Activated CD4-positive, alpha-beta memory T cell treated with anti-CD3 and anti-CD28 coated beads for 36 hours (primary cell): ENCODE data around the gene SIAH3. TPM values are rescaled to one million over a fixed set of nuclear protein-coding genes. Genes with fewer than 3 reads are reported as not detected.
"Not testable (repeated sequence)": the region's sequence is repeated elsewhere in the genome, so short reads cannot be mapped to it uniquely, and the experiment has no call there.

ENCODE experiments used
- CTCF ChIA-PET: fragments of 350-600 bp; sonication (Branson Sonifier 250); formaldehyde crosslinking; loops from one replicate; lab custom pipeline; 2021; ENCODE audit warnings: antibody characterized with exemption, inconsistent platforms; lab: Charles Lee
- POLR2A ChIA-PET: fragments of 350-600 bp; sonication (Branson Sonifier 250); formaldehyde crosslinking; loops from one replicate; lab custom pipeline; 2021; ENCODE audit warnings: antibody characterized with exemption; lab: Charles Lee
- DNase-seq: peaks from one replicate; pipeline ENCODE4 v3.0.0-alpha.2; 2020
- H3K27ac Mint-ChIP-seq: one replicate; pipeline ENCODE4 v1.8.0; 2021; ENCODE audit warnings: mixed read lengths
- H3K27me3 Mint-ChIP-seq: one replicate; pipeline ENCODE4 v1.8.0; 2021; ENCODE audit warnings: mixed read lengths
- H3K36me3 Mint-ChIP-seq: one replicate; pipeline ENCODE4 v1.8.0; 2021; ENCODE audit warnings: mixed read lengths
- H3K4me1 Mint-ChIP-seq: one replicate; pipeline ENCODE4 v1.8.0; 2021; ENCODE audit warnings: low read depth, mixed read lengths
- H3K4me3 Mint-ChIP-seq: one replicate; pipeline ENCODE4 v1.8.0; 2021; ENCODE audit warnings: mild to moderate bottlenecking, mixed read lengths
- H3K9me3 Mint-ChIP-seq: one replicate; pipeline ENCODE4 v1.8.0; 2021; ENCODE audit warnings: mixed read lengths
- intact Hi-C: fragments of 100-400 bp; cut with micrococcal nuclease; formaldehyde crosslinking; loops from one replicate; pipeline ENCODE4 v1.15.1; 2023
- total RNA-seq, 2 experiments: library from RNA; stranded (reverse); gene quantifications; one replicate each; pipeline ENCODE4 v1.2.3, GENCODE V29; 2021

SIAH3 gene
- total RNA-seq, 2 experiments from 2014 or later, result 0.05 to 0.07 TPM

DNA sequence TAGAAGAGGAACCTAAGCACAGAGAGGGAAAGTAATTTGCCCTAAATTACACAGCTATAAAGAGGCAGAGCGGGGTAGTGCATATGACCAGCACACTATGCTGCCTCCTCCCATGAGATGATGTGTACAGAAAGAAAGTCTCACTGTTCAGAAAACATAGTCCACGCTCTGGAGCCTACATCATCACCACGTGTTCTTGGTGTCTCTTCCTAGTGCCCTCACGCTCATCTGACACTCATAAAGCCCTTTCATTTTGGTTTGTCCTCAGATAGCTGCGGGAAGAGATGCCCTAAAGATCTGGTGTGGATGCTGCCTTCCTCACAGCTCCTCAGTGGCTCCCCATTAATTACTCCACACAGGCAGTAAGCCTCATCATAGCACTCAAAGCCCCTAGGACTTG lies 27.4 kb upstream of the SIAH3 start:
- CTCF ChIA-PET, result no interaction called here

DNA sequence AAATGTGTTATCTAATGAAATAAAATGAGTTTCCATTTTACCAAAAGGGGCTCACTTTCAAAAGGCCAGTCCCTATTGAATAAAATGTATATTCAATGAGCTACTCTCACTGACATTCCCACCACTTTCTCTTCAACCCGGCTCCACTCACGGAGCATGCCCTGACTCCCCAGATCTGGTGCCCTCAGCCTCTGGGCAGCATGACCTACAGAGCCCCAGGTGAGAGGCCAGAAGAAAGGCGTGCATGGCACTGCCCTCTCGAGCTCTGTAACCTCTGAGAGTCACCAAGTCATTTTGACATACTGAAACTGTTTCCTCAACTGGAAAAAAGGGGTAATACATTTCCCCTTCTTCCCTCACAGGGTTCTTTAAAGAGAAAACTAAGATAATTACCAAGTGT lies 25.2 kb upstream of the SIAH3 start:
- CTCF ChIA-PET, result no interaction called here
- Mint-ChIP-seq H3K27me3 (peaks cover 2% of the 10 kb centered on the region), H3K9me3 (no peaks in the 10 kb centered on the region), H3K36me3 (no peaks in the 10 kb centered on the region), H3K27ac (no peak overlapping the region), H3K4me3 (no peak overlapping the region), H3K4me1 (no peaks in the 10 kb centered on the region)
- DNase-seq, result no peak
- intact Hi-C loops, result no loop called here
- POLR2A ChIA-PET, result no interaction called here

More for the DNA sequence above, 27.4 kb upstream of the SIAH3 start:
- Mint-ChIP-seq H3K27me3 (peaks cover 2% of the 10 kb centered on the region), H3K9me3 (no peaks in the 10 kb centered on the region), H3K36me3 (no peaks in the 10 kb centered on the region), H3K27ac (no peak overlapping the region), H3K4me1 (no peaks in the 10 kb centered on the region), H3K4me3 (no peak overlapping the region)
- intact Hi-C loops, result no loop called here
- POLR2A ChIA-PET, result no interaction called here
- no peak for DNase-seq

DNA sequence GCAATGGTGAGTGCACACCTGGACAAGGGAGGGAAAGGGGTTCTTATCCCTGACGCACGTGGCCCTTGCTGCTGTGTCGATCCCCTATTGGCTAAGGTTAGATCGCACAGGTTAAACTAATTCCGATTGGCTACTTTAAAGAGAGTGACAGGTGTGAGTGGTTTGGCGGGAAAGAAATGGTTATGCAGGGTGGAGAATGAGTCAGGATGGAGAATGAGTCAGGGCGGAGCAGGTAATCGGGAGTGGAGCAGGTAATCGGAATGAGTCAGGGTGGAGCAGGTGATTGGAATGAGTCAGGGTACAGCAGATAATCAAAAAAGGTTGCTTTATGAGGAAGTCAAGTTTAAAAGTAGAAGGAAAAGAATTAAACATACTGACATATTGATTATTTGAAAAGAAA lies 24.4 kb upstream of the SIAH3 start:
- no peak for DNase-seq
- Mint-ChIP-seq H3K4me1 (no peaks in the 10 kb centered on the region), H3K27me3 (peaks cover 2% of the 10 kb centered on the region), H3K4me3 (no peak overlapping the region), H3K9me3 (no peaks in the 10 kb centered on the region), H3K36me3 (no peaks in the 10 kb centered on the region), H3K27ac (no peak overlapping the region)
- ChIA-PET POLR2A (no interaction called here), CTCF (no interaction called here)
- intact Hi-C loops, result no loop called here

GRCh38 chr13:45873491-45874325 lies 22.2 kb upstream of the SIAH3 start:
- no peak overlapping the region for H3K27ac Mint-ChIP-seq
- DNase-seq, result no peak
- H3K36me3 Mint-ChIP-seq, result no peaks in the 10 kb centered on the region
- H3K9me3 Mint-ChIP-seq, result no peaks in the 10 kb centered on the region
- H3K4me3 Mint-ChIP-seq, result no peak overlapping the region
- intact Hi-C loops, result no loop called here
- H3K4me1 Mint-ChIP-seq, result no peaks in the 10 kb centered on the region
- peaks cover 2% of the 10 kb centered on the region for H3K27me3 Mint-ChIP-seq
- ChIA-PET CTCF (no interaction called here), POLR2A (no interaction called here)

- ChIA-PET CTCF (no interaction called here), POLR2A (no interaction called here)
- Mint-ChIP-seq H3K9me3 (no peaks in the 10 kb centered on the region), H3K36me3 (no peaks in the 10 kb centered on the region), H3K4me3 (no peak overlapping the region), H3K27me3 (no peaks in the 10 kb centered on the region), H3K4me1 (no peaks in the 10 kb centered on the region), H3K27ac (no peak overlapping the region)
- no peak for DNase-seq
- intact Hi-C loops, result no loop called here
These were observed 21.0 kb upstream of the SIAH3 start for GRCh38 chr13:45872566-45872965.

DNA sequence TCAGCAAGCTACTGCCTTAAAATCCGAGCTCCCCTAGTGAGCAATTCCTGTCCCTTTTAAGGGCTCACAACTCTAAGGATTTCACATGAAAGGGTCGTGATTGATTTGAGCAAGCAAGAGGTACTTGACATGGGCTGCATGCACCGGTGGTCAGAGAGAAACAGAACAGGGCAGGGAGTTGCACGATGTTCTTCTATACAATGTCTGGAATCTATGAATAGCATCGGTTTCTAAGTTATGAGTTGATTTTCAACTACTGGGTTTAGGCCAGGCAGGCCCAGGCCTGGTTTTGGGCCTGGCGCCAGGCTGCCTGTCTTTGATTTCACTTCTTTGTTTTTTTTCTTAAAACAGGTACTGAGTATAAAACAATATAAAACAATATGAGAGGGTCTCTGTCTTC lies 19.6 kb upstream of the SIAH3 start:
- H3K36me3 Mint-ChIP-seq, DNase-seq, H3K4me3 Mint-ChIP-seq, H3K4me1 Mint-ChIP-seq, H3K27ac Mint-ChIP-seq, intact Hi-C loops, POLR2A ChIA-PET, H3K9me3 Mint-ChIP-seq, H3K27me3 Mint-ChIP-seq, CTCF ChIA-PET: not testable (repeated sequence)

GRCh38 chr13:45870232-45870631 lies 18.7 kb upstream of the SIAH3 start:
- DNase-seq, result no peak
- no peaks in the 10 kb centered on the region for H3K4me1 Mint-ChIP-seq
- intact Hi-C loops, result no loop called here
- H3K27ac Mint-ChIP-seq, result no peak overlapping the region
- peaks cover 2% of the 10 kb centered on the region for H3K9me3 Mint-ChIP-seq
- no peaks in the 10 kb centered on the region for H3K27me3 Mint-ChIP-seq
- H3K4me3 Mint-ChIP-seq, result no peak overlapping the region
- H3K36me3 Mint-ChIP-seq, result no peaks in the 10 kb centered on the region
- CTCF ChIA-PET, result no interaction called here
- POLR2A ChIA-PET, result no interaction called here

GRCh38 chr13:45865414-45865813 lies 13.9 kb upstream of the SIAH3 start:
- H3K4me1 Mint-ChIP-seq, result no peaks in the 10 kb centered on the region
- intact Hi-C loops, result no loop called here
- POLR2A ChIA-PET, result no interaction called here
- no peaks in the 10 kb centered on the region for H3K27me3 Mint-ChIP-seq
- no peak overlapping the region for H3K4me3 Mint-ChIP-seq
- DNase-seq, result no peak
- no peaks in the 10 kb centered on the region for H3K36me3 Mint-ChIP-seq
- CTCF ChIA-PET, result no interaction called here
- peaks cover 2% of the 10 kb centered on the region for H3K9me3 Mint-ChIP-seq
- no peak overlapping the region for H3K27ac Mint-ChIP-seq

- no peak for DNase-seq
- Mint-ChIP-seq H3K9me3 (peaks cover 2% of the 10 kb centered on the region), H3K27ac (no peak overlapping the region), H3K36me3 (no peaks in the 10 kb centered on the region), H3K4me3 (no peak overlapping the region), H3K4me1 (no peaks in the 10 kb centered on the region), H3K27me3 (no peaks in the 10 kb centered on the region)
- intact Hi-C loops, result no loop called here
- ChIA-PET CTCF (no interaction called here), POLR2A (no interaction called here)
These were observed 12.4 kb upstream of the SIAH3 start for GRCh38 chr13:45863709-45864590.

DNA sequence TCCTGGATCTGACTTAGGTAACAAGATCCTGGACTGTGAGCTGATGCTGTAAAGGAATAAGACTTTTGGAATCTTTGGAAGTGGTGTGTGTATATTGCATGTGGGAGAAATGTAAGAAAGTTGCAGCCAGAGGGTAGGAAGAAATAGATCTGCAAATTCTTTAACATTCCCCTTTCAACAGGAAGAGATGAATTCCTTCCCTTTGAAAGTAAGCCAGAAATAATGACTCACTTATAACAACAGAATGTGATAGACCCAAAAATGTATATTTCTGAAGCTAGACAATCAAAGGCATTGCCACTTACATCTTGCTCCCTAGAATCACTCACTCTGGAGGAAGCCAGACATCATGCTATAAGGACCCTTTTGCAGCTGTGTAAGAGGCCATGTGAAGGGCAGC lies 9.8 kb upstream of the SIAH3 start:
- H3K27me3 Mint-ChIP-seq, result no peaks in the 10 kb centered on the region
- CTCF ChIA-PET, result no interaction called here
- no peaks in the 10 kb centered on the region for H3K4me1 Mint-ChIP-seq
- H3K9me3 Mint-ChIP-seq, result no peaks in the 10 kb centered on the region
- no peaks in the 10 kb centered on the region for H3K36me3 Mint-ChIP-seq
- no peak overlapping the region for H3K27ac Mint-ChIP-seq
- intact Hi-C loops, result no loop called here
- POLR2A ChIA-PET, result no interaction called here
- H3K4me3 Mint-ChIP-seq, result no peak overlapping the region
- no peak for DNase-seq

- CTCF ChIA-PET, result no interaction called here
- H3K9me3 Mint-ChIP-seq, result no peaks in the 10 kb centered on the region
- intact Hi-C loops, result no loop called here
- no peak for DNase-seq
- no peak overlapping the region for H3K4me3 Mint-ChIP-seq
- H3K36me3 Mint-ChIP-seq, result no peaks in the 10 kb centered on the region
- POLR2A ChIA-PET, result no interaction called here
- H3K27ac Mint-ChIP-seq, result no peak overlapping the region
- H3K4me1 Mint-ChIP-seq, result no peaks in the 10 kb centered on the region
- no peaks in the 10 kb centered on the region for H3K27me3 Mint-ChIP-seq
These were observed 8.7 kb upstream of the SIAH3 start for GRCh38 chr13:45860240-45860639.

GRCh38 chr13:45859705-45860104 lies 8.2 kb upstream of the SIAH3 start:
- Mint-ChIP-seq H3K36me3 (no peaks in the 10 kb centered on the region), H3K27me3 (no peaks in the 10 kb centered on the region), H3K9me3 (peaks cover 3% of the 10 kb centered on the region), H3K4me3 (no peak overlapping the region), H3K4me1 (no peaks in the 10 kb centered on the region), H3K27ac (no peak overlapping the region)
- ChIA-PET CTCF (no interaction called here), POLR2A (no interaction called here)
- DNase-seq, result no peak
- intact Hi-C loops, result no loop called here
